GM13976 (cell line): ENCODE results near the gene GBP2.
"Not testable (repeated sequence)": the region's sequence is repeated elsewhere in the genome, so short reads cannot be mapped to it uniquely, and the experiment has no call there.

ENCODE experiments used
- DNase-seq: peaks from one replicate; pipeline ENCODE4 v3.0.0; 2012; ENCODE audit warnings: low spot score
- in situ Hi-C: fragments of 300-500 bp; cut with MboI; formaldehyde crosslinking; loops from one replicate; pipeline ENCODE4 v1.12.0; 2022; ENCODE audit warnings: low sequenced_read_pairs, mixed read lengths, inconsistent platforms; ENCODE audit not compliant: unreplicated experiment
- TF ChIP-seq, protein P1 (sequence below): IDR thresholded peaks from 2 replicates; pipeline ENCODE4 v1.5.1; 2012; ENCODE audit warnings: borderline replicate concordance, mild to moderate bottlenecking; ENCODE audit not compliant: insufficient read depth; ENCODE audit errors: extremely low read depth, missing control alignments, control extremely low read depth

GBP2 gene

DNA sequence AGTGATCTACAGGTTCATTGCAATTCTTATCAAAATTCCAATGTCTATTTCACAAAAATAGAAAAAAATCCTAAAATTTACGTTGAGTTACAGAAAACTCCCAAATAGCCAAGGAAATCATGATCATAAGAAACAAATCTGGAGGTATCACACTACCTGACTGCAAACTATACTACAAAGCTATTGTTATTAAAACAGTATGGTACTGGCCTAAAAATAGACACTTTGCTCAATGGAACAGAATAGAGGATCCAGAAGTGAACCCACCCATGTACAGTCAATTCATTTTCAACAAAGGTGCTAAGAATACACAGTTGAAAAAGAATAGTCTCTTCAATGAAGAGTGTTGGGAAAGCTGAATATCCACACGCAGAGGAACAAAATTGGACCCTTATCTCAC, 30.2 kb downstream of the GBP2 start:
- in situ Hi-C loops, result loop anchor here (25.0 kb wide), 1 partner anchor 367 kb away; no protein-coding TSS in a partner anchor
- TF ChIP-seq, protein P1, sequence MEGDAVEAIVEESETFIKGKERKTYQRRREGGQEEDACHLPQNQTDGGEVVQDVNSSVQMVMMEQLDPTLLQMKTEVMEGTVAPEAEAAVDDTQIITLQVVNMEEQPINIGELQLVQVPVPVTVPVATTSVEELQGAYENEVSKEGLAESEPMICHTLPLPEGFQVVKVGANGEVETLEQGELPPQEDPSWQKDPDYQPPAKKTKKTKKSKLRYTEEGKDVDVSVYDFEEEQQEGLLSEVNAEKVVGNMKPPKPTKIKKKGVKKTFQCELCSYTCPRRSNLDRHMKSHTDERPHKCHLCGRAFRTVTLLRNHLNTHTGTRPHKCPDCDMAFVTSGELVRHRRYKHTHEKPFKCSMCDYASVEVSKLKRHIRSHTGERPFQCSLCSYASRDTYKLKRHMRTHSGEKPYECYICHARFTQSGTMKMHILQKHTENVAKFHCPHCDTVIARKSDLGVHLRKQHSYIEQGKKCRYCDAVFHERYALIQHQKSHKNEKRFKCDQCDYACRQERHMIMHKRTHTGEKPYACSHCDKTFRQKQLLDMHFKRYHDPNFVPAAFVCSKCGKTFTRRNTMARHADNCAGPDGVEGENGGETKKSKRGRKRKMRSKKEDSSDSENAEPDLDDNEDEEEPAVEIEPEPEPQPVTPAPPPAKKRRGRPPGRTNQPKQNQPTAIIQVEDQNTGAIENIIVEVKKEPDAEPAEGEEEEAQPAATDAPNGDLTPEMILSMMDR, result no peak
- DNase-seq, result no peak

DNA sequence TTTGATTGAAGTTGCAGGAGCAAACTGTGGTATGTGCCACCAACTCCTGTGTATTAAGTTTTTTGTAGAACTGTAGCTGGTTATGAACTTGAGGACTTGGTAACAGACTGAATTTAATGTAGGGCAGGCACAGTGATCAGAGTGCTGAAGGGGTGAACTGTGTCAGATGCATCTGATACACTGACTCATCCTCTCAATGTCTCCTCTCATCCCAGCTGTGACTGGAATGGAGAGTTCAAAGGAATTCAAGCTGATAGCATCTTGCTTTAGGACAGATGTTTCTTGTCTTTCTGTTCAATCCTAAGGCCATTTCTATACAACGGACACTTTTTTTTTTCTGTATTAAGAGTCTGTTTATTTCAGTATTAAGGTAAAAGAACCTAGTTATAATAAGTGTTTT, 36.0 kb downstream of the GBP2 start:
- DNase-seq, result no peak
- in situ Hi-C loops, result loop anchor here (25.0 kb wide), 1 partner anchor 372 kb away; no protein-coding TSS in a partner anchor
- TF ChIP-seq, protein P1, result no peak

DNA sequence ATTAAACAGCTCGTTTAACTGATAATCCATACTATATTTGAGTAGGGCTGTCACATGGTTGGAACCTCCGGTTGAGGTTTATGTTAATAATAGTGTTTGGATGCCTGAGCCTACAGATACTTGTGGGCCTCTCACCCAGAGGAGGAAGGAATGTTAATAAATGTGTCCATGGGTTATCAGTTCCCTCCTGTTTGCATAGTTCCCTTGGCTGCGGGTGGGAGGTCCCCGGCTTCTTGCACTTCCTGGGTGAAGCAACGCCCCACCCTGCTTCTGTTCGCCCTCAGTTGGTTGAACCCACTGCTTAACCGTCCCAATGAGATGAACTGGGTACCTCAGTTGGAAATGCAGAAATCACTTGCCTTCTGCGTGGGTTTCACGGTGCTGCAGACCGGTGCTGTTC, 37.3 kb downstream of the GBP2 start:
- in situ Hi-C loops, result loop anchor here (25.0 kb wide), 1 partner anchor 374 kb away; no protein-coding TSS in a partner anchor
- TF ChIP-seq, protein P1, result no peak
- DNase-seq, result no peak

DNA sequence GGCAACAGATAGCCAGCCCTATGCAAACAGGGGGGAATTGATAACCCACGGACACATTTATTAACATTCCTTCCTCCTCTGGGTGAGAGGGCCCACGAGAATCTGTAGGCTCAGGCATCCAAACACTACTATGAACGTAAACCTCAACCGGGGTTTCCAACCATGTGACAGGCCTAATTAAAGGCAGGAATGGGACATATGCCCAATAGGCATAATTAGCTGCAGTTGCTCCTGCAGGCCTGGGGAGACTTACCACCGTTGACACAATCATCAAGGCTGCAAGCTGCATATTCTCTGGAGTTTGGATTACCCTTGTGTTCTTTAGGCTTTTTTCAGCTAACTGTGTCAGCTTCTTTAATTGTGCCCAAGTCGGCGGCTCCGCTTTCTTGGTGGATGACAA, 38.7 kb downstream of the GBP2 start:
- TF ChIP-seq, protein P1, result no peak
- in situ Hi-C loops, result loop anchor here (25.0 kb wide), 1 partner anchor 375 kb away; no protein-coding TSS in a partner anchor
- no peak for DNase-seq

DNA sequence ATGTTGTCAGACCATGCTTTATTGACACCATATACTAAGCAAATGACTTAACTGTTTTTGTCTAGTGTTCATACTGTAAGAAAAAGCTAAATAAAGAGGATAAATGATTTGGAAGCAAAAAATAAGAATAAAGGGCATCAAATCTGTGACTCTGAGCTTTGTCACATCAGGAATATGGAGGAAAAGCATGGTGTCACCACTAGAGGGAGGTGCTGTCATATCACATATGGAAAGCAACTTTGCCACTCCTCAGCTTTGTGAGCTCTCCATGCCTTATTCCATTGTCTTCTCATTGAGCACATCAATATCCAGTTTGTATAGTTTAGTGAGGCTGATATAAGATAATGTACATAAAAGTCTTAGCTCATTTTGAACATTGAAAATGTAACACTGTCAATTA, 40.1 kb downstream of the GBP2 start:
- in situ Hi-C loops, result loop anchor here (25.0 kb wide), 1 partner anchor 377 kb away; no protein-coding TSS in a partner anchor
- DNase-seq, result peak; percentile 57
- TF ChIP-seq, protein P1, result peak; percentile 67

DNA sequence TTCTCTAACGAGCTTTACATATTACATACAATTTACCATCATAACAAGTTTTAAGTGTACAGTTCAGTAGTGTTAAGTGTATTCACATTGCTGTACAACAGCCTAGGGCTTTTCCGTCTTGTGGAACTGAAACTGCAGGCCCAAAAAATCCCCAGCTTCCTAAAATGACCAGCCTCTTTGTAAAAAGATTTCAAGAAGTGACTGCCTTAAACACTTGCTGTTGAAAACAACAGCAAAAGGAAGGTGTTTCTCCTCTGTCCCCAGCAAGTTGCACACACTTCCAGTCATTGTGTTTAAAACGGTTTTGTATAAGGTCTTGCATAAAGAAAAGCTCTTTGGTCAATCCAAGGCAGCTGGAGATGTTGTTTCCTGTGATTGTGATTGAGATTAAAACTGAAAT, 44.9 kb downstream of the GBP2 start:
- TF ChIP-seq, protein P1, result no peak
- no peak for DNase-seq
- in situ Hi-C loops, result loop anchor here (25.0 kb wide), 1 partner anchor 381 kb away; no protein-coding TSS in a partner anchor

DNA sequence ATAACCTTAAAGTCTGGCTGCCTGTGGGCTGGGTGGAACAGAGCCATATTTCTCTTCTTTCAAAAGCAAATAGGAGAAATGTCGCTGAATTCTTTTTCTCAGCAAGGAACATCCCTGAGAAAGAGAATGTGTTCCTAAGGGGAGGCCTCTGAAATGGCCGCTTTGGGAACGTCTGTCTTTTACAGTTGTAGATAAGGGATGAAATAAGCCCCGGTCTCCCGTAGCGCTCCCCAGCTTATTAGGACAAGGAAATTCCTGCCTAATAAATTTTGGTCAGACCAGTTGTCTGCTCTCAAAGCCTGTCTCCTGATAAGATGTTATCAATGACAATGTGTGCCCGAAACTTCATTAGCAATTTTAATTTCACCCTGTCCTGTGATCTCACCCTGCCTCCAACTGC, 45.8 kb downstream of the GBP2 start:
- in situ Hi-C loops, result loop anchor here (25.0 kb wide), 1 partner anchor 382 kb away; no protein-coding TSS in a partner anchor
- DNase-seq, result not testable (repeated sequence)

DNA sequence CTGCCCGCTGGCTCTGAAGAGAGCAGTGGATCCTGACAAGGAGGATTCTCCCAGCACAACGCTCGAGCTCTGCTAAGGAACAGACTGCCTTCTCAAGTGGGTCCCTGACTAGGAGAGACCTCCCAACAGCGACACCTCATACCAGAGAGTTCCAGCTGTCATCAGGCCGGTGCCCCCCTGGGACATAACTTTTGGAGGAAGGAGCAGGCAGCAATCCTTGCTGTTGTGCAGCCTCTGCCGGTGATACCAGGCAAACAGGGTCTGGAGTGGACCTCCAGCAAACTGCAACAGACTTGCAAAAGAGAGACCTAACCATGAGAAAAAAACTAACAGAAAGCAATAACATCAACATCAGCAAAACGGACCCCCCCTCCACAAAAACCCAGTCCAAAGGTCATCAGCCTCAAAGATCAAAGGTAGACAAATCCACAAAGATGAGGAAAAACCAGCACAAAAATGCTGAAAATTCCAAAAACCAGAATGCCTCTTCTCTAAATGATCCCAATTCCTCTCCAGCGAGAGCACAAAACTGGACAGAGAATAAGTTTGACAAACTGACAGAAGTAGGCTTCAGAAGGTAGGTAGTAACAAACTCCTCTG, 53.3 kb downstream of the GBP2 start:
- in situ Hi-C loops, DNase-seq: not testable (repeated sequence)
